Kidney epithelial cell (primary cell): ENCODE measurements around the gene TMOD1. TPM values are rescaled to one million over a fixed set of nuclear protein-coding genes. Genes with fewer than 3 reads are reported as not detected.

Source experiments
- DNase-seq: peaks from one replicate; pipeline ENCODE4 v3.0.0-alpha.2; 2010; ENCODE audit warnings: low read depth
- H3K27me3 ChIP-seq: 2 replicates; pipeline ENCODE4 v1.6.0; 2011; ENCODE audit warnings: low read length; ENCODE audit not compliant: control insufficient read depth, insufficient read depth
- H3K36me3 ChIP-seq: 2 replicates; pipeline ENCODE4 v1.5.1; 2011; ENCODE audit warnings: low read length; ENCODE audit not compliant: control insufficient read depth, insufficient read depth
- H3K4me3 ChIP-seq: 2 replicates; pipeline ENCODE4 v1.5.1; 2011; ENCODE audit warnings: low read depth, mild to moderate bottlenecking, control low read depth, low read length
- CTCF ChIP-seq: IDR thresholded peaks from 2 replicates; pipeline ENCODE4 v1.5.1; 2011; ENCODE audit warnings: mild to moderate bottlenecking, moderate library complexity, low read length, control low read depth, inconsistent platforms; ENCODE audit not compliant: insufficient read depth, poor library complexity, severe bottlenecking
- total RNA-seq: library from RNA; depleted of rRNA; stranded (reverse); fragments of >200 nt; gene quantifications from 2 replicates; pipeline ENCODE4 v1.2.3, GENCODE V29; 2015

The TMOD1 gene
- total RNA-seq, 1 donor from 2014 or later = 0.08 TPM

GRCh38 chr9:97506306-97506705, 4.8 kb downstream of the TMOD1 start:
- H3K27me3 ChIP-seq = peaks cover 30% of the 10 kb centered on the region

GRCh38 chr9:97506787-97507186, 5.3 kb downstream of the TMOD1 start:
- H3K27me3 ChIP-seq = peaks cover 28% of the 10 kb centered on the region
- TF ChIP-seq CTCF = no peak
- no peaks in the 10 kb centered on the region for H3K36me3 ChIP-seq
- H3K4me3 ChIP-seq = no peak overlapping the region
- DNase-seq = no peak

More at GRCh38 chr9:97506306-97506705, 4.8 kb downstream of the TMOD1 start:
- Histone ChIP-seq H3K36me3 (no peaks in the 10 kb centered on the region), H3K4me3 (no peak overlapping the region)
- no peak for DNase-seq
- TF ChIP-seq CTCF = no peak

- Histone ChIP-seq H3K27me3 (peaks cover 21% of the 10 kb centered on the region), H3K4me3 (no peak overlapping the region), H3K36me3 (no peaks in the 10 kb centered on the region)
- no peak for DNase-seq
- no peak for TF ChIP-seq CTCF
Measured at GRCh38 chr9:97507428-97507984, 6.0 kb downstream of the TMOD1 start.

- Histone ChIP-seq H3K4me3 (no peak overlapping the region), H3K36me3 (no peaks in the 10 kb centered on the region), H3K27me3 (peaks cover 9% of the 10 kb centered on the region)
- DNase-seq = no peak
- no peak for TF ChIP-seq CTCF
Measured at GRCh38 chr9:97508852-97509251, 7.4 kb downstream of the TMOD1 start.

- H3K4me3 ChIP-seq = no peak overlapping the region
- DNase-seq = peak; percentile 75
- no peaks in the 10 kb centered on the region for H3K36me3 ChIP-seq
- H3K27me3 ChIP-seq = peaks cover 2% of the 10 kb centered on the region
- TF ChIP-seq CTCF = no peak
Measured at GRCh38 chr9:97510797-97511654, 9.6 kb downstream of the TMOD1 start.
